ENCODE measurements around the gene ITGB4.
"Not testable (repeated sequence)": the region's sequence is repeated elsewhere in the genome, so short reads cannot be mapped to it uniquely, and the experiment has no call there.

The ITGB4 gene

DNA sequence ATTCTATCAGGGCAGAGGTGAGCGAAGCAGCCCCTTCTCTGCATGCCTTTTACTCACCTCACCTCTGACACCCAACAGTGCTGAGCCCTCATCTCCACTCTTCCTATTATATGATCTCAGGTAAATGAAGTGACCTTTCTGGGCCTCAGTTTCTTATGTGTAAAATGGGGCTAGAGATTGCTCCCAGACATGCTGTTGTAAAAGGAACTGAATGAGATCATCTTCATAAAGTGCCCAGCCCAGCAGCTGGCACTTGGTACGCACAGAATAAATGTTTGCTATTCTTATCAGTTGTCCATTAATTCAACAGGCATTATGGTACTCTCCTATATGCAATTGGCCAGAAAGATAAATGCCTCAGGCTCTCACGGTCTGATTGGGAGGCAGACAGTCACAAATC is 48.3 kb downstream of the ITGB4 start:
- DNase-seq (ENCODE audit: low read depth, low spot score): no peak

DNA sequence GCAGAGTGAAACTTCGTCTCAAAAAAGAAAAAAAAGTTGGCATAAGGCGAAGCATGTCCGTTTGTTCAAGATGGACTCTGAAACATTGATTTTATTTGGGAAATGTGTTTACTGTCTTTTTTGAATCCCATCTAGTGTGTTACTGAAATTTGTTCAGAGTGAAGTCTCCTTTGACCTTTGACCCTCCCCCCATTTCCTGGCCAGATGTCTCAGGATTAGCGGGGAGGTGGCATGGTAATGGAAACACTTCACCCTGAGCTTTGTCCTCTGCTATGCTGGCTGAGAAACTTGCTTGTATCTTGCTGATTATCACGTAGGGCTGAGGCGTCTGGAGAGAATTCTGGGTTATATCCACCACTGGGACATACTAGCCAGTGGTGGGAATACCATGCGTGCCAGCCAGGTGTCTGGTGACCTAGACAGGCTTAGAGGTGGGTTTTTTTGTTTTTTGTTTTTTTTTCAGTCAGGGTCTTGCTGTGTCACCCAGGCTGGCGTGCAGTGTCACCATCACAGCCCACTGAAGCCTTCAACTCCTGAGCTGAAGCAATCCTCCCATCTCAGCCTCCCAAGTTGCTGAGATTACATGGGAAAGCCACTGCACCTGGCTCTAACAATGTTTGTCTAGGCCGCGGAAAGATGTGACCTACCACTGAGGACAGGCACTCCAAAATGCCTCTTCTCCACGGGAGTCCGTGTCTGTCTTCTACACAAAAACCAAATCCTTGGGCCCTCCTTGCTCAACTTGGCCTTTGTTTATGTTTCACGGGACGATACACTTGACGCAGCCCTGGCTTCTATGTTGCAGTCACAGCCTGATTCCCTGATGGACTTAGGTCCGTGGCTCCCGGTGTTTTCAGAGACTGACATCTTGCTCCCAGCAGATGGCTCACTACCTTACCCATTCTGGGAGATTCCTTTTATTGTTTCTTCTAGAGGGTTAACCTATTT is 50.3 kb downstream of the ITGB4 start:
- DNase-seq (ENCODE audit: low read depth, low spot score): no peak

DNA sequence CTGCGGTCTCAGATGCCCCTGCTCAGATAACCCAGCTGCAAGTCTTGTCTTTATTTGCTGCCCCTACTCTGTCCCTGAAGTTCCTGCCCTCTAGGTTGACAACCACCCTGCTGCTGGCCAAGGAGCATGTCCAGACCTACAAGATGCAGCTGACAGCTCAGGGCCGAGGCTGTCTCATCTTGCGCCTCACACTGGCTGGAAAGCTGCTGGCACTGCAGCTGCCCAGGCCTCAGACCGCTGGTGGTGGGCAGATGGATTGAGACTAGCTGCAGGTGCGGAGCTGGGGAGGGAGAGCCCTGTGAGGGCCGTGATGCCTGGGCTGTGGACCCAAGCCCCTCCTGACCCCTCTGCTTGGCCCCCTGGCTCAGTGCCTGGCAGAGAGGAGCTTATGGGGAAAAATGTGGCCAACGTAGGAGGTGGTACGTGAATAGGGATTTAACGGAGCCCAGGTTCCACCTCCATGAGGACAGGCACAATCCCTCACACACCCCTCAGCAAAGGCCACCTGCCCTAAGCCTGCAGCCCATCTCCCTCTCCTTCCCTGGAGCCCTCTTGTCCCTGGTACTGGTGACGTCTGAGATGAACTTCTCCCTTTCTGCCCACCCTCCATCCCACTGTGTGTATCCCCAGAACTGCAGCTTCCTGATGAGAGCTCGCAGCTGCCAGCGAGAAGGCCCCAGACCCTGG is 52.0 kb downstream of the ITGB4 start:
- DNase-seq (ENCODE audit: low read depth, low spot score): no peak

DNA sequence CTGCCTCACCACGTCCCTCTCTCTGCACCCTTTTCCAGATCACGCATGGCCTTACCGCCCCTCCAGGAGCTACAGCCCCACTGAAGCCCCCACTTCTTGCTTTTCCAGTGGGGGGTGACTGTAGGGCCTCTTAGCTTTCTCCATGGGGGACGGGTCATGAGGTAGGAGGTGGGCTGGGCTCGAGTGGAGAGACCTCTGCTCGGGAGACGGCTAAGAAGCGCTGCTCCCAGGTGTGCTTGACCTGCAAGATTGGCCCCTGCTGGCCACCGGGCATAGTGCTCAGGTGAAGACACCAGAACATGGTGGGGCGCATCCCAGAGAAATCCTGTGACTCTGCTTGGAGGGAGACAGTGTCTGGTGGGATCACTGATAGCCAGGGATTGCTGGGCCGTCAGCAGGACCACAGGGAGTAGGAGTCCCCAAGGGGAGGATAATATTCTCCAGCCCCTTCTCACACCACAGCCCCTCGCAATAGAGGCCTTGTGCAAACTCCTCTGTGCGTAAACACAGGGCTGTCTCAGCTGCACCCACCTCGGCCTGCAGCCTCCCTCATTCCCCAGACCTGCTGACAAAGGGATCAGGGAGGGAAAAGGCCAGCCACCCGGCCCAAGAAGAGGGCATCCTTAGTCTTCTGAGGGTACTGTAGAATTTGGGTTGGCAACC is 52.7 kb downstream of the ITGB4 start:
- no peak for DNase-seq (ENCODE audit: low read depth, low spot score)

DNA sequence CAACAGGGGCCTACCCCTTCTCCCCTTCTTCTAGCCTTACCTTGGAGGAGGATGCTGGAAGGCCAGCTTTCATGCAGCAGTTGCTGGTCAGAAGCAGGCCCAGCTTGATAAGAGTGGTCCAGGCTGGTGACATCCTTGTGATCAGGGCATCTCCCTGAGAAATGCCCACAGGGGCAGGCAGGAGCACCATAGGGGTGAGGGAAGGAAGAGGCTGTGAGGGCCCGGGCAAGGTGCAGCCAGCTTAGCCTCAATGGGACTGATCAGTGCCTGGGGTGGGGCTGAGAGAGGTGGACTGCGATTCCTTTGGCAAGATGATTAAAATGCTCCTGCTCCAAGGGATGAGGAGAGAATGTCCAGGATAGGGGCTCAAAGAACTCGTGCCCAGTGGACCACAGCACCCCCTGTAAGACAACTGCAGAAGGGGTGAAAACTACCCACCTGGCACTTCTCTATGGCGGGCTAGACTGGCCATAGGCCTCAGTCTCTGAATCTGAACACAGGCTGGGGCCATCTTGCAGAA is 53.3 kb downstream of the ITGB4 start:
- DNase-seq (ENCODE audit: low read depth, low spot score): no peak

DNA sequence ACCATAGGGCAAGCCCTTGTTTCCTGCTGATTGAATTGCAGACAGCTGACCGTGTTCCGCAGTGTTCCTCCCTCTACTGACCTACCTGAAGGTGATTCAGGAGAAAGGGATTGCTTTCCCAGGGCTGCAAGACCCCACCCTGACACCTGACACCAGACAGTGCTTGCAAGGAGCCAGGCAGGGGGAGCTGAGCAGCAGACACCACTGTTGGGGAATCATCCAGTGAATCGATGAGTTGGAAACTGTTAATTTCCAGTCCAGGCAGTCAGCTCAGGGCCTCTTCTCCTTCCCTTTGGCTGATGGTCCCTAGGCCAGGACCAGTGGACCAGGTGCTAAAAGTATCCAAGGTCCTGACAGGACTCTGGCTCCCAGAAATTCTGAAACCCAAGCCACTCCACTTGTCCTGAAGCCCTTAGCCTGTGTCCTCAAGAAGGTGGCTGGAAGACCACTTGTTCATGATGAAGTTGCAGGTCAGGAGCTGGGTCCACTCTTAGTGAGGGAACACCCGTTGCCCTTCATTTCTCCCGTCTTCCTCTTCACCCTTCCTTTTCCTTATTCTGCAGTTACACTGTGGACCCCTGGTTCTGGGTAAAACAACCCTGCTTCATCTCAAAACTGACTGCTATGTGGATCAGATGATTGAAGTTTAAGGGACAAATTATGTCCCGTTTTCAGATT is 53.9 kb downstream of the ITGB4 start:
- no peak for DNase-seq (ENCODE audit: low read depth, low spot score)

DNA sequence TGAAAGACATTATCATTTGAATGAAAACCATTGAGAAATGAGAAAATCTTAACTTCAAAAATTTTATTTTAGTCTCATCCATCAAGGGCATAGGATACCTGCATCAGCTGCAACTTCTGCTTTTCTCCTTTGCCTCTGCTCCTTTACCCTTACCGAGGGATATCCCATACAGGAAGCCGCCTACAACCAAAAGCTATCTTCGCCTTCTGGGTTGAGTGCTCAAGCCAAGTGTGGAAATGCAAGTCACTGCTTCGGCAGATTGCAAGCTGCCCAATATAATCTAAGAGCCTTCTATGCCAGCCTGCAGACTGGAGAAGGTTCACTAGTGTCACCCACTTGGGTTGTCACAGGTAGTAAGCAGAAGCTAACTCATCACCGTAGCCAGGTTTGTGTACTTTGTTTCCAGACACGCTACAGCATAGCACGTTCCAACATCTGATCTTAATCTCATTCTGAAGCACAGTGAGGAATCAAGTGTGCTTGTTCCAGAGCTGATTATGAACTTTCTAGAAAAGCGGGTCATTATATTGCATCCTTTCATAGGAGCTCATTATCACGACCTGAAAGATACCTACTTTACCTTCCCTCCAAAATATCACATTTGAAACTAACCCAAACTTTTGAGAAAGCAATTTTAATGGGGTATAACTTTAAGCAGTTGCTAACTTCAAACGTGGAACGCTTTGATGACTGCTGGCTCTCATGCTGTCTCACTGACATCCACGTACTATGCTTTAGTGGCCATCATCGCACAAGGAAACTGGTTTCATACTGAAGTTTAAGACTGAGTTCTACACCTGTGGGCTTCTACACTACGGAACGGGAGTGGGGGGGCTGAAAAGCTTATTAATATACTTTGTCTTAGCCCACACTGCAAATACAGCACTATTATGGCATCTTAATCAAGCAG is 55.4 kb downstream of the ITGB4 start:
- DNase-seq (ENCODE audit: low read depth, low spot score): no peak

DNA sequence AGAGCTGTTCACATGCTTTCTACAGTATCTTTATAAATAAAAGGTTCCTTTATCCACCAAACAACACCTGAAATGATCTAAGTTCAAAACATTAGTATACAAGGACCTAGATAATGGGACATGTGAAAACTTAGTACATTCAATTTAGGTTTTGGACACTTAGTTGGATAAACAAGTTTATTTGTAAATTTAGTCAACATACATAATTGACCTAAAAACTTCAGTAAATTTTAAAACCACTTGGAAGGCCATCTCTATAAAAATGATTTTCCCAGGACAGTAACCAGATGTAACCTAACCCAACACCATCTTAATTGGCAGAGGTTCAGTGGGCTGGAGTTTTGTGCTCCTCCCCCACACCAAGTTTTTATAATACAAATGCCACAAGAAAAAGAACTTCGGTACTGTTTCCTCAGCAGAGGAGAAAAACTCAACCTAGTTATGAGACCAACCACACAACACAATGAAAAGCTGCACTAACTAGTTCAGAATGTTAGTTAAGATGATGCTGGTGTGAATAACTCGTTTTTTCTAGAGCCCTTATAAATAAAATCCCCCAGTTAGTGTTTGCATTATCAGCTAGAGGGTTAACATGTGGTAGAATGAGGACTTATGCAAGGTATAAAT is 56.1 kb downstream of the ITGB4 start:
- no peak for DNase-seq (ENCODE audit: low read depth, low spot score)

DNA sequence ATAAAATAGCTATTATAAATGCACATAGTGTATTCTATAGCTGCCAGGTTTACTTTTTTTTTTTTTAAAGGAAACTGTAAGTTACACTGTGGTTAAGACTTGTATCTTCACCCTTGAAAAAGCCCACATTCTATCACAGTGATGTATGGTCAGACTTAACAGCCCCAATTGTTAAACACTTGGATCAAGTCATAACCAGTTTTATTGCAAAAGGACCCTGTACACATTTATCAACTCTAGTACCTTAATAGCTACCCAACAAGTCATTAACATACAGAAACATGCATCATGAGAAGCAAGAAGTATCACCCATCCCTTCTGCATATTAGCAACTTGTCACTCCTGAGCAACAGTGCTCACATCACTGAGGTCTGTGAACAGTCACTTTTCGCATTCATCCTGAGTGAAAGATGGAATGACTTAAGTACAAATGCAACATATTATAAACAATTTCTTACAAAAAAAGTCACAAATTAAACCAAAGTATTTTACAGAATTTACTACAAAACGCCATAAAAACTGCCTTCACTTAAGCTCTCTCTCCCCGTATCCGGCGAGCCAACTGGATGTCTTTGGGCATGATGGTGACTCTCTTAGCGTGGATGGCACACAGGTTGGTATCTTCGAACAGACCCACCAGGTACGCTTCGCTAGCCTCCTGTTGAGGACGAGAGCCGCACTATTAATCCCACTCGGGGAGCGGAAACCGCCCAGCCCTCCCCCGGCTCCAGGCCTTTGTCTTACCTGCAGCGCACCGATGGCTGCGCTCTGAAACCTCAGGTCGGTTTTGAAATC is 57.0 kb downstream of the ITGB4 start:
- not testable (repeated sequence) for DNase-seq (ENCODE audit: low read depth, low spot score)

DNA sequence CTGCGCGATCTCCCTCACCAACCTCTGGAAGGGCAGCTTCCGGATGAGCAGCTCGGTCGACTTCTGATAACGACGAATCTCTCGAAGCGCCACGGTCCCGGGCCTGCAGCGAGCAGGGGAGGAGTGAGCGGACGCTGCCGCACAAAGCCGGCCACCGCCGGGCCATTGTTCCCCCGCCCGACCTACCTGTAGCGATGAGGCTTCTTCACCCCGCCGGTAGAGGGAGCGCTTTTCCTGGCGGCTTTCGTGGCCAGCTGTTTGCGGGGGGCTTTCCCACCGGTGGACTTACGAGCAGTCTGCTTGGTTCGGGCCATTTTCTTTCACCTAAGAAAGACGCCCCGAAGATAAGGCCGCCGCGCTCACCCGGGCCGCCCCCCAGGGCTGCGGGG is 57.6 kb downstream of the ITGB4 start:
- no peak for DNase-seq (ENCODE audit: low read depth, low spot score)

DNA sequence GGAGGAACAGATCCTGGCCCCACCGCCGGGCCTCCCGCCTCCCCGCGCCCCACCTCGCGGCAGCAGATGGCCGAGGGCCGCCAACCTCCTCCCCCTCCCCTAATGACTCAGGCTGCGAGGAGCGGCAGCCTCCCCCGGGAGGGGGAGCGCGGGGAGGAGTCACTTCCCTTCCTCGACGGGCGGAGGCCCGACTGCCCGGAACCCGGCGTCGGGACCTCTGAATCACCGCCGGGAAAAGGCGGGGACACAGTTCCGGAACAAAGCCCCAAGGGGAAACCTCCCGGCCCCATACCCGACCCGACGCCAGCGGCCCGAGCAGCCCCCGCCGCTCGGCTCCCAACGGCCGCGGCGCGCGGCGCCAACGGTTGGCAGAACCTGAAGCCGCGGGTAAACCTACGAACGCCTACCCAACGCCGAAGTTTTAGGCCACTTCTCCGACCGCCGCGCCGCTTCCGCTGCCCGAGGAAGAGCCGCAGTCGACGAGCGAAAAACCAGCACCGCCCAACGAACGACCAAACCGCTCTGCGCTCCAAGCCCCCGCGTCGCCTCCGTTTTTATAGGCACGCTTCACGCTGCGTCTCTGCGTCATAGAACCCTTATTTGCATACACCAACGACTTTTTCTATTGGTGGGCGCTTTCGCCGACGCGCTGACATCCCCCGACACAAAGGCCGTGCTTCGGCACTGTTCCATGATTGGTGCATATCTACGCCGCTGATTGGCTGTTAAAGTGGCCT is 58.2 kb downstream of the ITGB4 start:
- peak; percentile 100 for DNase-seq (ENCODE audit: low read depth, low spot score)

DNA sequence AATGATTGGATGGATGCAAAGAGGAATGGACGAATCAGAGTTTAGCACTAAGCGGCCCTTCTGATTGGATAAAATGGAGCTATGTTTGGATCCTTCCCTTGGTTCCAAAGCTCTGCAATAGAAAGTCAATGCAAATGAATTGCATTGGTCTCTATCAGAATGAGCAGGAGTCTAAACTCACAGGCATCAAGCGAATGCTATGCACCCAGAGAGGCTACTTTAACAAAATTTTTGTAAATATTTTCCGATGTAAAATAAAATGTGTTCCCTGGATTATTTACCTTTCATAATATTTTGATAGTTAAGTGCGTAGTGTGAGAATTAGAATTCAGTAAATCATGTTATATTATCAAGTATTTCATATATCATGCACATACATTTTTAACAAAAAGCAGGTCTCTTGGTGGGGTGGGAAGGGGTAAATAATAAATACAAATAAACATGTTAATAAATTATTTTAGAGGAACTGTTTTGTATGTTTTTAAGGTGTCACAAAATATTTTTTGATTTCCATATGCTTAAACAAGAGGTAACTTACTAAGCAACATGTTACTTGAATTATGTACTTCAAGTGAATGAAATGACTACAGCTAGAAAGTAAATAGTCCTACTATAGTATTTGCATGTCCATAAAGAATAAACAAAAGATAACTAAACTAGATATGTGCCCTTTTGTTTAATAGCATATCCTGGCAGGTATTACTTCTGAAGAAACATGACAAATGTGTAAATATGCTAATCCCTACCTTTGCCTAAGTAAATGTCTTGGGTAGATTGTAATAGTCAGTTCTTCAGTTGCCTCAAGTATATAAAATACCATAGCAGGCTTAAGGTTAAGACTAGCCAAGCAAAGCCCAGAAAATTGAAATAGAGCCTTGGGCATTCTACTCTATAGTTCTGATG is 59.0 kb downstream of the ITGB4 start:
- DNase-seq (ENCODE audit: low read depth, low spot score): no peak

DNA sequence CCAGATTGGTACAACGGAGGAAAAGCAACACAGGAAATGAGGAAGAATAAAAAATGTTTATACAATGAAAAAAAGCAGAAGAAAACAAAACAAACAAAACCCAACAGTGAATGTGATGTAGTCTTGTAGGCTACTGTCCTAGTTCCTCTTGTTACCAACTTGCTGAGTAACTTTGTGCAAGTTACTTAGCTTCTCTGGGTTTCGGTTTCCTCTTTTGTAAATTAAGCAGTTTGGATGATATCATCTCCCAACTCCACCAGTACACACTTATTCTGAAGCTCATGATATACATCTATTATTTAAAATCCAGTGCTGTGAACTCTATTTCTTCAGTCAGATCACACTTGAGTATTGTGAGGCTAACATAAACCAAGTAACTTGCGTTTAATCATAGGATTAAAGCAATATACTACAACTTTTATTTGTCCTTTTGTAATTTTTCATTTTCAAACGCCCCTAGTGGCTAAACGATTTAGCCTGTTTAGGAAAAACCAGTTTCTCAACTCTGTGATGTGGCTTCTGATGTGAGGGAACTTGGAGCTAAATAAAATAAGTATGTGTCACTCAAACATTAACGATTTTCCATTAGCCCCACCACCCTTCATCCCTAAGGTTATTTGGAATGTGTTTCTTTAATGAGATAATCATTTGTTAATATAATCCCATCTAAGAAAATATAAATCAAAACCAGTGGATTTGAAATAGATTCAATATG is 62.0 kb downstream of the ITGB4 start:
- DNase-seq (ENCODE audit: low read depth, low spot score): no peak

DNA sequence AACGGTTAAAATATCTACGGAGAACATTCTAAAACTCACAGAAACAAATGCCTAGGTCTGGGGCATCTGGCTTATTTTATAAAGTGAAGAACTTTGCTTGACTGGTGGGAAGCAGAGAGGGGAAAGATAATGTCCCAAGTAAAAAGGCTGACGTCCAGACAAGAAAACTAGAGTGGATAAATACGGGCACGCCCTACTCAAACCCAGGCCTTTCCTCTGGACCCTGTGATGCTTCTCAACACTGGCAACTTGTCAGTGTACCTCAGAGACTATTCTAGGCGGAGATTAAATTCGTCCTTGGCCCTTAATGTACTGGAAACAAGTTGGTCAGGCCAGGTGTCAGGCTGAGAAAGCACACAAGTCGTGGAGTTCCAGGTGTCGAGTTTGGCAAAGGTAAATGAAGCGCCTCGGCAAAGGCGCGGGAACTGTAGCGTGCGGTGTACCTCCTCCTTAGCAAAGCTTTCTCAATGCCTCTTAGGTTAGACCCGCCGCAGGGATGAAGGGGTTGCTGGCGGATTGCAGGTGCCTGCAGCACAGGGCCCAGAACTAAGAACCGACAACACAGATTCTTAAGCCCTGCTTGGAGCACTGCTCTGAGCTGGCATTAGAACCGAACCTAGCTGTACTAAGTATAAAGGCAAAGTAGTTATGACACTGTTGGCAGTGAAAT is 62.7 kb downstream of the ITGB4 start:
- no peak for DNase-seq (ENCODE audit: low read depth, low spot score)

DNA sequence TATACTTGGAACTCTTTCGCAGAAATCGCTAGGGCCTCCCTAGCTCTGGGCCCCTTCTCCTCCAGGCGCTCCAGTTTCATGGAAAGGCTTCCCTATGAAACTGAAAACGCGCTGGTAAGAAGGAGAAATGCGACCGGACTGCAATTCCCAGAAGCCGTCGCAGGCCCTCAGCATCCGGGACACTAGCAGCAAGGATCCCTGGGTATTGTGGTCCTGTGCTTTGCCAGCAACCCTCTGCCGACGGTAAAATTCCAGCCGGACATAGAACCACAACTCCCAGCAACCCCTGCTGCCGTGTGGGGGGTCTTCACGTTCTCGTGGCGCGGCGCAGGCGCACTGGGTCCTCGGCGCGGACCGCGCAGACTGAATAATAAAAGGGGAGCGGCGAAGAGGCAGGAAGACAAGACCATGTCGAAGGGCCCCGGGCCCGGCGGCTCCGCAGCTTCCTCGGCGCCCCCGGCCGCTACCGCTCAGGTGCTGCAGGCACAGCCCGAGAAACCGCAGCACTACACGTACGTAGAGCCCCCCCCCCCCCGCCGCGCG is 63.3 kb downstream of the ITGB4 start, which contains the start of gene UNK:
Gene UNK (plus strand): TSS at position 334 of the 543 bp plus-strand sequence. CDS start 75 bp downstream, at position 409.
- DNase-seq (ENCODE audit: low read depth, low spot score): peak; percentile 98
